DMS53 treated with DMSO at 0.1 percent for 48 hours (cell line): ENCODE results near the gene DNMT1.

Experiments
- DNase-seq: peaks from one replicate; lab custom pipeline; 2025; ENCODE audit not compliant: unreplicated experiment; lab: John Stamatoyannopoulos, UW

DNMT1 gene

DNA sequence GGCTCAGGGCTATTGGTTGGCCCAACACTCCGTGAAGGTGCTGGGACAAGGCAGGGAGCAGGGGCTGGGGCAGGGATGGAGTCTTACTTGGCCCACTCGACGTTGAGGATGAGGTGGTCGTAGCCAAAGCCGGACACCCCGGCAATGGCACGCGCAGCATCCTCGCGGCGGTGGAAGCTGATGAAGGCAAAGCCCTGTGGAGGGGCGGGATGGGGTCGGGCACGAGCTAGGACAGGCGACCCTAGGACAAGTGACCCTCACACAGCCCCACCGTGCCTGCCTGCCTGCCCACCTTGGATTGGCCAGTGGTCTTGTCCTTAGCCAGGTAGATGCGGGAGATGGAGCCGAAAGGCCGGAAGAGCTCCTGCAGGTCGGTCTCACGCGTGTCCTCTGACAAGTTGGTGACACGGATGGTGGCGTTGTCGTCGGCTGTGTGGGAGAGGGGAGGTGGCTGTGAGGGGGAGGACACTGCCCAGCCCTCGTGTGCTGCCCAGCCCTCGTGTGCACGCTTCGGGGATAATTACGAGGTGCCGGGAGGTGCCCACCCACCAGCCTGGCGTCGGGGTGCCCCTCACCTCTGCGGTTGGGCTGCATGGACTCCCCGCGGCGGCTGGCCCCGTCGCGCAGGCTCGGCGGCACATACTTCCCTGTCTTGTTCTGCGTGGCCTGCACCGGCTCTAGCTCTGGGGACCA is 79.2 kb downstream of the DNMT1 start:
- DNase-seq: no peak

DNA sequence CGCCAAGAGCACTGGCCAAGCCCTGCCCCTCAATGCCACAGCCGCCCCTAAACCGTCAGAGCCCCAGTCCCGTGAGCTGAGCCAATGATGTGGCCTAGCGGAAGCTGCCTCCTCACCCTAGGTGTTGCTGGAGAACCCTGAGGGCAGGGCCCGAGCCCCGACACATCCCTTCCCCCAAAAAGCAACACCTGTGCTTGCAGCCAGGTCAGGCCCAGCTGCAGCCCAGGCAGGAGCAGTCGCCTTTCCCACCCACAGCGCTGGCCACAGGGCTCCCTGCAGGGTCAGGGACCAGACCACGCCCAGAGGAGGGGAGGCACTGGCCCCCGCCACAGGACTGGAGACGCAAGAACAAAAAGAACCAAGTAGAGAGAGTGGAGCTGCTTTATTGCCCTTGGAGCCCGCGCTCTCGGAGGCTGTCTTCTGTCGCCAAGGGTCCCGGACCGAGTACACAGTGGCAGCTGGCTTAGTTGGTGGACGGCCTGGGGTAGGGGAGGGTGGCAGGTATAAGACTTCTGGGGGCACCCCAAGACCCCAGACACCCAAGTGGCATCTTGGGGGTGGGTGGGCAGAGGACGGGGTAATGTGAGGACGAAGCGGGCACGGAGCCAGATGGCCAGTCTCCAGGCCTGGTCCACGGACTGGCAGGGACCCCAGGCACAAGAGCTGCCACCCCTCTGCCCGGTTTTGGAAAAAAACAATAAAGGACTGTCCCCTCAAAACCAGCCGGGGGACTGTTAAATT is 79.9 kb downstream of the DNMT1 start:
- no peak for DNase-seq

DNA sequence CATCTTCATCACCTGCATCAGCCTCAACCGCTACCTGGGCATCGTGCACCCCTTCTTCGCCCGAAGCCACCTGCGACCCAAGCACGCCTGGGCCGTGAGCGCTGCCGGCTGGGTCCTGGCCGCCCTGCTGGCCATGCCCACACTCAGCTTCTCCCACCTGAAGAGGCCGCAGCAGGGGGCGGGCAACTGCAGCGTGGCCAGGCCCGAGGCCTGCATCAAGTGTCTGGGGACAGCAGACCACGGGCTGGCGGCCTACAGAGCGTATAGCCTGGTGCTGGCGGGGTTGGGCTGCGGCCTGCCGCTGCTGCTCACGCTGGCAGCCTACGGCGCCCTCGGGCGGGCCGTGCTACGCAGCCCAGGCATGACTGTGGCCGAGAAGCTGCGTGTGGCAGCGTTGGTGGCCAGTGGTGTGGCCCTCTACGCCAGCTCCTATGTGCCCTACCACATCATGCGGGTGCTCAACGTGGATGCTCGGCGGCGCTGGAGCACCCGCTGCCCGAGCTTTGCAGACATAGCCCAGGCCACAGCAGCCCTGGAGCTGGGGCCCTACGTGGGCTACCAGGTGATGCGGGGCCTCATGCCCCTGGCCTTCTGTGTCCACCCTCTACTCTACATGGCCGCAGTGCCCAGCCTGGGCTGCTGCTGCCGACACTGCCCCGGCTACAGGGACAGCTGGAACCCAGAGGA is 80.6 kb downstream of the DNMT1 start:
- DNase-seq: no peak

DNA sequence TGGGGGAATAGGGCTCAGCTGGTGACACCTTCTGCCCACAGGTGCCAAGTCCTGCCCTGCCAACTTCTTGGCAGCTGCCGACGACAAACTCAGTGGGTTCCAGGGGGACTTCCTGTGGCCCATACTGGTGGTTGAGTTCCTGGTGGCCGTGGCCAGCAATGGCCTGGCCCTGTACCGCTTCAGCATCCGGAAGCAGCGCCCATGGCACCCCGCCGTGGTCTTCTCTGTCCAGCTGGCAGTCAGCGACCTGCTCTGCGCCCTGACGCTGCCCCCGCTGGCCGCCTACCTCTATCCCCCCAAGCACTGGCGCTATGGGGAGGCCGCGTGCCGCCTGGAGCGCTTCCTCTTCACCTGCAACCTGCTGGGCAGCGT is 81.2 kb downstream of the DNMT1 start:
- DNase-seq: no peak

DNA sequence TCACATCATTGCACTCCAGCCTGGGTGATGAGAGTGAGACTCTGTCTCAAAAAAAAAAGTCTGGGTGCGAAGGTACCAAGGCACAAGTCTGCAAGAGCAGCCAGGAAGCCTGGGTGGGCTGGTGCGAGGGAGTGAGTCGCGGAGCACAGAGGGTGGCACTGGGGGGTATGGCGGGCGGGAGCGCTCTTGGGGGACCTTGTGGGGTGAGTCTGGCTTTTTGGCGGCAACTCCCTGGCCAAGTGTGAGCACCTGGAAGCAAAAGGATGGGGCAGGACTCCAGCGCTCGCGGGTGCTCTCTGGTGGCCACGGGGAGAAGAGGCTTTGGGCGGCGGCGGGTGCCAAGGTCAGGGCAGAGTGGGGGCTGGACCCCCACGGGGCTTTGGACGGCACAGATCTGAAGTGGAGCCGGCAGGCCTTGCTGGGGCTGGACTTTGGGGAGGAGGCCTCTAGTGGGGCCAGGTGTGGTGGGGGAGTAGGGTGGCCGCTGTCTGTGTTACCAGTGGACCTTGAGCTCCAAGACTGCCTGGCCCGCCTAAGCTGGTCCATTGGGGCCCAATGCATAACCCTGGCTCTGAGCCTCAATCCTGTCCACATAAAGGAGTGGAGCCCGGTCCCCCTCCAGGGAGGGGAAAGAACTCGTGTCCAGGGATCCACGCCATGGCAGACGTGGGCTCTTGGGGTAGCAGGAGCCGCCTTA is 81.7 kb downstream of the DNMT1 start:
- DNase-seq: peak; percentile 5

DNA sequence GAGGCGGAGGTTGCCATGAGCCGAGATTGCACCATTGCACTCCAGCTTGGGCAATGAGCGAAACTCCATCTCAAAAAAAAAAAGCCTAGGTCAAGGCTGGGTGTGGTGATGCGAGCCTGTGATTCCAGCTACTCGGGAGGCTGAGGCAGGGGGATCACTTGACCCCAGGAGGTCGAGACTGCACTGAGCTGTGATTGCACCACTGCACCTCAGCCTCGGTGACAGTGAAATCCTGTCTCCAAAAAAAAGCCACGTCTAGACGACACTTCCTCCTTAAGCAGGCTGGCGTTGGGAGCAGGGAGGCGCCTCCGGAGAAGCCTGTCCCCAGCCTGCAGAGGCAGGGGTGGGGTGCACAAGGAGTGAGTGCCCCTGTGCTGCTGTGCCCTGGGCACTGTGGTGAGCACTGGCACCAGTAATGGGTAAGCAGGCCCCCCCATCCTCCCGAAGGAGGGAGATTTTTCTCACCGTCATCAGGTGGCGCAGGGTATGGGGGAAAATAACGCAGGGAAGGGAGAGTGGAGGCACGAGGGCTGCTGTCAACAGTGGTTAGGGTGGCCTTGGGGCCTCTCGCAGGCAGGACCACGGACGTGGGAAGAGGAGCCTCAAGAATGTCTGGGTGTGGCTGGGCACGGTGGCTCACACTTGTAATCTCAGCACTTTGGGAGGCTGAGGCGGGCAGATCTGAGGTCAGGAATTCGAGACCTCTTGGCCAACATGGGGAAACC is 82.6 kb downstream of the DNMT1 start:
- DNase-seq: no peak

DNA sequence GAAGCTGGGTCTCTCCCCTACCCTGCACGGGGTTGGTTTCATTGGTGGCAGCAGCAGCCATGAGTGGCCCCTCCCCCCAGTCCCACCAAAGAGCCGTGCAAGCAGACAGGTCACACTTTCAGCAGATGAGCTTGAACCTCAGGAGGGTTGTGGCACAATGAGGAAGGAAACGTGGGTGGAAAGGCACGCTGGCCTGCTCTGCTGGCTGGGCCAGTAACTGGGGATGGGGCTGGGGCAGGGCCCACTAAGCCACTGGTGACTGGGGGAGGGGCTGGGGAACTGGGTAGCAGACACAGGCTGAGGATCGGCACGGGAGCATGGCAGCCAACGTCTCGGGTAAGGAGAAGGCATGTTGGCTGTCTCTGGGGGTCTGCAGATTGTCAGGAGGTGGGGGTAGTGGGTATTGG is 83.3 kb downstream of the DNMT1 start, which contains the start of gene P2RY11:
P2RY11 (plus strand) TSS at position 289 of the 407 bp plus-strand sequence; CDS start at position 318, 29 bp downstream.
- no peak for DNase-seq

DNA sequence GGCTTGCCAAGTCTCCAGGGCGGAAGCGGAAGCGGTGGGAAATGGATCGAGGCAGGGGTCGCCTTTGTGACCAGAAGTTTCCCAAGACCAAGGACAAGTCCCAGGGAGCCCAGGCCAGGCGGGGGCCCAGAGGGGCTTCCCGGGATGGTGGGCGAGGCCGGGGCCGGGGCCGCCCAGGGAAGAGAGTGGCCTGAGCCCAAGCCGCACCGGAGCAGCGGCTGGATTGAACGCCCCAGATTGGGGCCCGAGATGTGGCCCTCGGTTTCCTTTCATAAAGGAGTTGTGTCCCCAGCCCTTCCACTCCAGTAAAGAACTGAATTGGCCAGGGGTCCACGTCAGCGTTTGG is 83.8 kb downstream of the DNMT1 start:
- DNase-seq: no peak

DNA sequence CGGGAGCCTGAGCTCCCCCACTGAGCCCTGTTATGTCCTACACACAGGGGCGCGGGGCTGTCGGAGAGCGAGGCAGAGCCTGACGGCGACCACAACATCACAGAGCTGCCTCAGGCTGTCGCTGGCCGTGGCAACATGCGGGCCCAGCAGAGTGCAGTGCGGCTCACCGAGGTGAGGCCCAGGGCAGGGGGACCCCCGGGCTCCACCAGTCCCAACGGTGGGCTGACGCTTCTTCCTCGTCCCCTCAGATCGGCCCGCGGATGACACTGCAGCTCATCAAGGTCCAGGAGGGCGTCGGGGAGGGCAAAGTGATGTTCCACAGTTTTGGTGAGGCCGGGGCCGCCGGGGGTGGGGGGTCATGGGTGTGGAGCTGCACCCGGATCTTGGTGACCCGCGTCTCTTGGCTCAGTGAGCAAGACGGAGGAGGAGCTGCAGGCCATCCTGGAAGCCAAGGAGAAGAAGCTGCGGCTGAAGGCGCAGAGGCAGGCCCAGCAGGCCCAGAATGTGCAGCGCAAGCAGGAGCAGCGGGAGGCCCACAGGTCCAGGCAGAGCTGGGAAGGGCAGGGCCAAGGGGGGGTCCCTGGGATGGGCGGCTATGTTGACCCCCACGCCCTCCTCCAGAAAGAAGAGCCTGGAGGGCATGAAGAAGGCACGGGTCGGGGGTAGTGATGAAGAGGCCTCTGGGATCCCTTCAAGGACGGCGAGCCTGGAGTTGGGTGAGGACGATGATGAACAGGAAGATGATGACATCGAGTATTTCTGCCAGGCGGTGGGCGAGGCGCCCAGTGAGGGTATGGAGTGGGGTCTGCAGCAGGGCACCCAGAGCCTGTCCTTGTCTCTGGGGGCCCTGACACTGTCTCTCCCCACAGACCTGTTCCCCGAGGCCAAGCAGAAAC is 84.4 kb downstream of the DNMT1 start:
- no peak for DNase-seq

DNA sequence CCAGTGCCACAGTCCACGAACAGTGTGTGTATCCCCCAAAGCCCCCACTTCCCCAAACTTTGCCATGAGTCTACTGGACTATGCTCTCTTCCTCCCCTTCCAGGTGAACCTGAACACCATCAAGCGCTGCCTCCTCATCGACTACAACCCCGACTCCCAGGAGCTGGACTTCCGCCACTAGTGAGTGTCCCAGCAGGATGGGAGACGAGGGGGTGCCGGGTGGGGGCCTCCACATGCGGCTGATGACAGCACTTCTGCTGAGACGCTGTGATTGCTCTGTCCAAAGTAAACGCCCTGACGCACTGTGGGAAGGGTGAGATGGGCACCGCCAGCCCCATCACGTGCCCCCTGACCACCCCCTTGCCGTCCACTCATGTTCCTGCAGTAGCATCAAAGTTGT is 85.2 kb downstream of the DNMT1 start:
- no peak for DNase-seq

DNA sequence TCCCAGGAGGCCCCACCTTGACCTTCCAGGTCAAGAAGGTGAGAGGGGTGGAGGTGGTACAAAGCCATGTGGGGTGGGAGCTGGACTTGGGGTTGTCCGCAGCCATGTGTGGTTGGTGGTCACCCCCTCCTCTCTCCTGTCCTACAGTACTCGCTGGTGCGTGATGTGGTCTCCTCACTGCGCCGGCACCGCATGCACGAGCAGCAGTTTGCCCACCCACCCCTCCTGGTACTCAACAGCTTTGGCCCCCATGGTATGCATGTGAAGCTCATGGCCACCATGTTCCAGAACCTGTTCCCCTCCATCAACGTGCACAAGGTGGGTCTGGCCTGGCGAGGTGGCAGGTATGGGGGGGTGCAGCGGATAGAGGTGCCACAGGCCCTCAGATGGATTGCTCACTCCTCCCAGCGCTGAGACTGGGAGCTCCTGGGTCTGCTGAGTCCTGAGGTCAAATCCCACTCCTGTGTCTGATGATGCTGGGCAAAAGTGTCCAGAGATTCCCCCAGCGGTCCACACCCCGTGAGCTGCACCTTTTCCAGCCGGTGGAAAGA is 86.9 kb downstream of the DNMT1 start:
- no peak for DNase-seq

DNA sequence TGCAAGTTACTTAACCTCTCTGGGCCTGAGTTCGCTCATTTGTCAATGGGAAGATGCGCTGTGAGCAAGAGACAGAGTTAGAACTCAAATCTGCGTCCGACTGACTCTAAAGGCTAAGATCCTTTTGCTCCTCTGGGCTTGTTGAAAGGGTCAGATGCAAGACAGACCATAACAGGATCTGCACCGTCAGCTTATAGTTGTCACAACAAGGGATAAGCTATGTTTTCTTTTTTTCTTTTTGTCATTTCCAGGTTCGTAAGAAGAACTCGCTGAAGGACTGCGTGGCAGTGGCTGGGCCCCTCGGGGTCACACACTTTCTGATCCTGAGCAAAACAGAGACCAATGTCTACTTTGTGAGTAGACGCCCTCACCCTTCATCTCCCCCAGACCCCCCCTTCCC is 87.5 kb downstream of the DNMT1 start:
- DNase-seq: no peak

DNA sequence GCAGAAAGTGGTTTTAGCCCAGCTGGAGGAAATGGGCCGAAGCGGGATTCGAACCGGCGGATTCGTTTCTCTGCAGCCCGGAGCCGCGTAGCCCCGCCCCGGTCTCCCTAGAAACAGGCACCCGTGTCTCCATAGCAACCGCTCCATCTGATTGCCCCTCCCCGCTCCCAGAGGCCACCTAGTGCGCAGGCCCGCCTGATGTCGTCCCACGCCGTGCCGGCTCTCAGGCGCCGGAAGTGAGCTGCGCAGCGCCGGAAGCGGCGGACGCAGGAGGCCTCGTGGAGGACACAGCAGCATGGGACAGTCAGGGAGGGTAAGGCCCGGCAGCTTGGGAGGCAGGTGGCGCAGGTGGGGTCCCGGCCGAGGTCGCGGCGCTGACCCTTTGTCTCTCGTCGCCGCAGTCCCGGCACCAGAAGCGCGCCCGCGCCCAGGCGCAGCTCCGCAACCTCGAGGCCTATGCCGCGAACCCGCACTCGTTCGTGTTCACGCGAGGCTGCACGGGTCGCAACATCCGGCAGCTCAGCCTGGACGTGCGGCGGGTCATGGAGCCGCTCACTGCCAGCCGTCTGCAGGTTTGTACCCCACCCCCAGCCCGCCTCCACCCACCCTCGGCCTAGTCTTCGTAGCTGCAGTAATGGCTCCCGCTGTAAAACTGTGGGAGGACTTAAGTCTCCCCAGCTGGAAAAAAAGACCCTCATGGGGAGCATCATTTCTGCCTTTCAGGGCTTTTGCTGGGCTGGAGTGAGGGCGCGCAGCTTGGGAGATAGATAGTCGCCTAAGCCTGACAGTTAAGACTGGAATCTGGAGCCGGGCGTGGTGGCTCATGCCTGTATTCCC is 88.4 kb downstream of the DNMT1 start, which contains the start of gene PPAN:
PPAN (plus strand) TSS at position 263 of the 837 bp plus-strand sequence; CDS start at position 296, 33 bp downstream.
- peak; percentile 86 for DNase-seq

DNA sequence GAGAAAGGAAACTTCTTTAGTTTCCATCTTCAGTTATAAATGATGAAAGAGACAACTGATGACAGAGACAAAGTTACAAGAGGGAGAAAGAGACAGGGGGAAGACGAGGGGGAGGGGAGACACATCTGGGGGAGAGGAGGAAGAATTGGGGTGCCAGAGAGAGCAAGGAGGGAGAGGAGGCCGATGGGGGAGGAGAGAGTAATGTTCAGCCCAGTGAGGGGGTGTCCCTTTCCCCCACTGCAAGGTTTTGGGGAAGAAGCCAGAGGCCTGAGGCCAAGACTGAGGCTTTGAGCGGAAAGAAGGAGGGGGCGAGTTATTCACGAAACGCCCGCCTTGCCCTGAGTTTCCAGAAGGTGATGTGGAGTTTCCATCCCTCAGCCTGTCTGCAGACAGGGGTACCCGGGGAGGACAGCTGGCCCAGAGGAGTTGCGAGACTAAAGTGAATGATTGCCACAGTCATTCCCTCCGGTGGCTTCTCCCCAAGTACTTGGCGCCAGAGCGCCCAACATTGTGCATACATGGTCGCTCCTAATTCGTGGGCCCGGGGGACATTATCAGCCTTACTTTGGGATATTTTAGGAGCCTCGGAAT is 89.1 kb downstream of the DNMT1 start:
- DNase-seq: no peak

DNA sequence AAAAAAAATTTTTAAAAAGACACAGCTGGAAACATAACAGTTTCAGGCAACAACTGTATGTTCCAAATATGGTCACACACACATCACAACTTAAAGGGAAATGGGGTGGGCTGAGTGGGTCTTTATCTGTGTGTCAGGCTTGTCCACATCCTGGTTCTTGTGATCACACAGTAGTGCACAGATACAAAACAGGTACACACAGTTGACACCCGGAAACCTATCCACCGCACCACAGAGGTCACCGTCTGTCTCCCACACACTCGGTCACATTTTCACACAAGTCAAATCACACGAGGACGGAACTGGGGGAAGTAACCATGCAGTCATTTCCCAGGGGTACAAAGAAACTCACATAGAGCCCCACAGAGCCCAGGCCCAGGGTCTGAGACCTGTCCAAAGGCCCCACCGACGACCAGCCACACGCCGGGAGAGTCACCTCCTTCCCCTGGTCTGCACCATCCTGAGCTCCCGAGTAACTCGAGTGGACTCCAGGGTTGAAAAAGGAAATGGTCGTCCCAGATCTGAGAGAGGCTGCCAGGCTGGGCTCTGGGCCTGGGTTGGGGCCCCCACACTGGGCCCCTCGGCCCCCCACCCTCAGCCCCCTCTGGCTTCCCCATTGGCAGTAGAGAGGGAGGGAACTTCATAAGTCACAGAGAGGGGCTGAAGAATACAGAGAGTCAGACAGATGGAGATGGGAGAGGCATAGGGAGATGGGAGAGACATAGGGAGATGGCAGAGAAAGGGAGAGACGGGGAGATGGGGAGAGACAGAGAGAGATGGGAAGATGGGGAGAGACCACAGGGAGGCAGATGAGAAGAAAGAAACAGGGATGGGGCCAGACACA is 89.9 kb downstream of the DNMT1 start:
- DNase-seq: no peak

DNA sequence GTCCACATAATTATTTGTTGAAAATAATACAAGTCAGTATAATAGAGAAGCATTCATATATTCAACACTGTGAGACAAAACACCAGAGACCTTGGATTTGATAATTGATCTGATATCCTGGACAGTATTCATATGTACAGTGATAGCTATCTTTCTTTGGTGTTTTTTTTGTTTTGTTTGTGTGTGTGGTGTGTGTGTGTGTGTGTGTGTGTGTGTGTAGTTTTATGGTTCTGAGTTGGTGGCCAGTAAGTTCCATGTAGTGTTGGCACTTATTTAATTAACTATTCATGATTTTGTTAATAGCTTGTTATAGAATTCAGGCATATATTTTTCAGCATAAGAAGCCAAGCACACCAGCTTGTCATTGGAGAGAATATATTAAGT is 90.6 kb downstream of the DNMT1 start:
- no peak for DNase-seq

DNA sequence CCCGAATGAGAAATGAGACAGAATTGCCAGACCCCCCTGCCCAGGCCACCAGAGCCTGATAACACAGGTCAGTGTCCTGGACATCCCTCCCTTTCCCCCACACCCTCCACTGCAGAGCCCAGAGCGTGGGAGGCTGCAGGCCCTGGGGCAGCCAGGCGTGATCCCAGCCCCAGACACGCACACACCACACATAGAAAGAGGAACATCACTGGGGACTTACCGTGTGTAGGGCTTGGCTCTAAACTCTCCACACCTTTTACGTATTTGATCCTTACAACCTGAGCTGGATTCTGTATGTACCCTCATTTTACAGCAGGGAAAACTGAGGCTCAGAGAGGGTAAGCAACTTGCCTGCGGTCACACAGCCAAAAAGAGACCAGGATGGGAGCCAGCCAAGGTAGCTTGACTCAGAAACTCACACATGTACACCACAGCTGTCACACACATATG is 91.9 kb downstream of the DNMT1 start:
- no peak for DNase-seq
